ENCODE results near the gene KLHDC1. TPM values are rescaled to one million over a fixed set of nuclear protein-coding genes. Genes with fewer than 3 reads are reported as not detected.
"Not testable (repeated sequence)": the region's sequence is repeated elsewhere in the genome, so short reads cannot be mapped to it uniquely, and the experiment has no call there.

Gene KLHDC1
- 1.9 and 2.1 TPM in 2 replicates for total RNA-seq (2014; rRNA removed)
- 0.72 TPM for polyA plus RNA-seq (2012)

- DNase-seq (ENCODE audit: low read depth): peak; percentile 71
Measured at GRCh38 chr14:49692811-49693734, at the start of gene KLHDC1. Gene KLHDC1, plus strand, starts transcription at chr14:49693120. Its CDS starts 75 bp downstream, at chr14:49693195.

GRCh38 chr14:49653508-49653907 lies 39.4 kb upstream of the KLHDC1 start:
- DNase-seq (ENCODE audit: low read depth): no peak

GRCh38 chr14:49654511-49654910 lies 38.4 kb upstream of the KLHDC1 start:
- no peak for DNase-seq (ENCODE audit: low read depth)

GRCh38 chr14:49657500-49657899 lies 35.4 kb upstream of the KLHDC1 start:
- peak; percentile 59 for DNase-seq (ENCODE audit: low read depth)

DNA sequence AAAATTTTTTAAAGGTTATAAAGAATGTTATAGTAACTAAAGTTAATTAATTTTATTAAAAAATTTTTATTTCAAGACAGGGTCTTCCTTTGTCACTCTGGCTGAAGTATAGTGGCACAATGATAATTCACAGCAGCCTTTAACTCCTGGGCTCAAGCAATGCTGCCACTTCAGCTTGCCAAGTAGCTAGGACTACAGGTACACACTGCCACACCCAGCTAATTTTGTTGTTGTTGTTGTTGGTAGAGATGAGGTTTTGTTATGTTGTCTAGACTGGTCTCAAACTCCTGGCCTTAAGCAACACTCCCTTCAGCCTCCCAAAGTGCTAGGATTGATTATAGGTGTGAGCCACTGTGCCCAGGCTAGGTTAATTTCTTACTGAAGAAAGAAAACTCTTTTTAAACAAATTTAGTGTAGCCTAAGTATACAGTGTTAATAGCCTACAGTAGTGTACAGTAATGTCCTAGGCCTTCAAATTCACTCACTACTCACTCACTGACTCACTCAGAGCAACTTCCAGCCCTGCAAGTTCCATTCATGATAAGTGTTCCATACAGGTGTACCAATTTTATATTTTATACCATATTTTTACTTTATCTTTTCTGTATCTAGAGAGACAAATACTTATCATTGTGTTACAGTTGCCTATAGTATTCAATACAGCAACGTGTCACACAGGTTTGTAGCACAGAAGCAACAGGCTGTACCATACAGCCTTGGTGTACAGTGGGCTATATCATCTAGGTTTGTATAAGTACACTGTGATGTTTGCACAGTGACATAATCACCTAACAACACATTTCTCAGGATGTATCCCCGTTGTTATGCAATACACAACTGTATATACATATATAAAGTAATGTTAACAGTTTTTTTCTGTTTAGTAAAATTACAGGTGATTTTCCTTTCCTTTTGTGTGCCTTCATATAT lies 33.1 kb upstream of the KLHDC1 start:
- no peak for DNase-seq (ENCODE audit: low read depth)

DNA sequence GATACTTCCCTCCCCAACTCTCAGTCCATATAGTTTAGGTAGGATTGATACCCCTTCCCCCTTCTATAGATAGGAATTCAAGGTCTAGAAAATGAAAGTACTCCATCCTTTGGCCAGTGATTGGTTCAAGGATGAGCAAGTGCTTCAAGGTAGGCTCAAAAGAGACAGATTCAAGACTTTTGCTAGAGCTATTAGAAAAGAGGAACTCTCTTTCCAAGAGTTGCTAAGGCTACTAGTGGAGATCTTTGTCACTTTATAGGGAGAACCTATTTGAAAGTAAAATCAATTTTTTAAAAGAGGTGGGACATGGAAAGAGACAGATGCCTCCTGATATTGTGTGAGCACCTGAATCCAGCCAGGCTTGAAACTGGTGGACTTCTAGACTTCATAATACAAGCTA lies 22.4 kb upstream of the KLHDC1 start:
- no peak for DNase-seq (ENCODE audit: low read depth)

DNA sequence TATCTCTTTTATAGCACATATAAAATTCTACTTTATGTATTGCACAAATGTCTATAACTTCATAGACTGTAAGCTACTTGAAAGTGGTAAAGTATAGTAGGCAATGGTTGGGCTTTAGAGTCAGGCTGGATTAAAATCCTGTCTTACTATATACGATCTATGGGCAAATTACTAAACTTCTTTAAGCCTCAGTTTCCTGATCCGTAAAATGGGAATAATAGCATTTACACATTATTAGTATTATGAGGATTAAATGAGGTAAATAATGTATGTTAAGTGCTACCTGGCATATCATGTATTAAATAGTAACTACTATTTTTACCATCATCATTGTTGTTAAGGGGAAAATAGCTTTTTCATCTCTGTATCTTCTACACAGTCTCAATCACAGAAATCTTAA lies 19.3 kb upstream of the KLHDC1 start:
- DNase-seq (ENCODE audit: low read depth): no peak

GRCh38 chr14:49677643-49678042 lies 15.3 kb upstream of the KLHDC1 start:
- DNase-seq (ENCODE audit: low read depth): no peak

- peak; percentile 46 for DNase-seq (ENCODE audit: low read depth)
Measured at GRCh38 chr14:49679271-49679670, 13.6 kb upstream of the KLHDC1 start.

- no peak for DNase-seq (ENCODE audit: low read depth)
Measured at GRCh38 chr14:49686425-49686824, 6.5 kb upstream of the KLHDC1 start.

DNA sequence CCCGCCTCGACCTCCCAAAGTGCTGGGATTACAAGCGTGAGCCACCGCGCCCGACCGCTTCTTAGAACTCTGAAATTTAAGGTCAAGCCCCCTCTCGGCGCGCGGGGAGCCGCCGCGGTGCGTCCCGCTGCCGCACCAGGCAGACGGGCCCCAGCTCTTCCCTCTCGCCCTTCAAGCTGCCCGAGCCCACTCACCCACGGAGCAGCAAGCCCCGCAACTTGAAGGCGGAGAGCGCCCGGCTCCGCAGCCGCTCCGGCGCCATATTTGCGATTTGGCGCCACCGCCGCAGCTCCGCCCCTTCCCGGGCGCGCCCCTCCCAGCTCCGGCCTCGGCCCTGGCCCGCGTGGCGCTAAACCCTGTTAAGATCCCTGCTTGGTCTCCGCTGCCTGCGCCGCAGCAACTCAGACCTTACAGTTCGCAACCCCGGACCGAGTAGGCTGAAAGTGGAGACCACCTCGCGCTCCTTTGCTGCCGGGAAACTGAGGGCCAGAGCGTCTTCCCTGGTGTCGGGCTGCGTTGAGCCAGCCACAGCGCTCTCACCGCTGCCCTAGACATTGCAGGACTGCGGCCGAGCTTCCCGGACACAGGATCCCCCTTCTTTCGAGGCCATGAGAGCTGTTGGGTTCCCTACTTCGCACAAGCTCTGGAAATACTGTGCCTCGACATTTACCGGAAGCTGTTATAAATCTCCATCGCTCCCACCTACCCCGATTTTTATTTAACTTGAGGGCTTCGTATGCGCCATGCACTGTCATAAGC lies 4.8 kb upstream of the KLHDC1 start, which contains the start of gene POLE2:
Gene POLE2 (minus strand): TSS at position 273 of the 759 bp plus-strand sequence. CDS start 11 bp downstream, at position 262.
- DNase-seq (ENCODE audit: low read depth): peak; percentile 66

GRCh38 chr14:49688701-49689030 lies 4.3 kb upstream of the KLHDC1 start:
- DNase-seq (ENCODE audit: low read depth): no peak

DNA sequence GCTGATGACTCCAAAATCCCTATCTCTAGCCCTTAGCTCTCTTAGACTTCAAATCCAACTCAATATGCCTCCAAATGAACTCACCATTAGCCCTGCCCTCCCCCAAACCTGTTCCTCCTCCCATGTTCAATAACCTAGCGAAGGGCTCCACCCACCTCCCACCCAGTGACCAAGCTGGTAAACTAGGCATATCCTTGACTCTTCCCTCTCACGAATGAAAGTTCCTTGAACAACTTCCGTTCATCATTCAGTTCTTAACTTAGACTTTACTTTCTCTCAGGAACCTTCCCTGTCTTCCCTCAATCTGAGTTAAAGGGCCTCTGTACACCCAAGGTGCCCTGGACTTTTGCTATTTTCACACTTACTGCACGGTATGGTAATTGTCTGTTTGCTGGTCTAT lies 1.9 kb upstream of the KLHDC1 start:
- DNase-seq (ENCODE audit: low read depth): no peak

GRCh38 chr14:49692193-49692757 lies 645 bp upstream of the KLHDC1 start:
- DNase-seq (ENCODE audit: low read depth): no peak

DNA sequence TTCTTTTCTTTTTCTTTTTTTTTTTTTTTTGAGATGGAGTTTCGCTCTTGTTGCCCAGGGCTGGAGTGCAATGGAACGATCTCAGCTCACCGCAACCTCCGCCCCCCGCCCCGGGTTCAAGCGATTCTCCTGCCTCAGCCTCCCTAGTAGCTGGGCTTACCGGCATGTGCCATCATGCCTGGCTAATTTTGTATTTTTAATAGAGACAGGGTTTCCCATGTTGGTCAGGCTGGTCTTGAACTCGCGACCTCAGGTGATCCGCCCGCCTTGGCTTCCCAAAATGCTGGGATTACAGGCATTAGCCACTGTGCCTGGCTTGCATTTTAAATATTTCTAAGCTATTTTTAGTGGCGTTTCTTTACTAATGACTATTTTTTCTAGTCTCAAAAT lies 810 bp downstream of the KLHDC1 start:
- not testable (repeated sequence) for DNase-seq (ENCODE audit: low read depth)

DNA sequence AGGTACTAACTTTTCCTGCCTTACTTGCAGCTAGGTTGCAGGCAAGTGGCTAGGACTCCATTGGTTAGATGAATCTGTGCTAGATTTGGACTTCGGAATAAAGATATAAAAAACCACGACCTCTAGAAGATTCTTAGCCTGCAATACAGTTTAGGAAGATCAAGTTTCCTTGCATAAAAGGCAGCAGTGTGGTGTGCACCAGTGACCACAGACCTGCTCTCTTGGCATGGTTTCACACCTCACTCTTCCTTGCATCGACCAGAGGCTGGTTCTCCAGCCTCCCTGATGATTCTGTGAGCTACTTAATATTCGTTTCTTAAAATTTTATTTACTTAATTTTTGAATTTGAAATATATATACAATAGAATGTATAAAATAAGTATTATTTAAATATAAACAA lies 9.8 kb downstream of the KLHDC1 start:
- peak; percentile 12 for DNase-seq (ENCODE audit: low read depth)

DNA sequence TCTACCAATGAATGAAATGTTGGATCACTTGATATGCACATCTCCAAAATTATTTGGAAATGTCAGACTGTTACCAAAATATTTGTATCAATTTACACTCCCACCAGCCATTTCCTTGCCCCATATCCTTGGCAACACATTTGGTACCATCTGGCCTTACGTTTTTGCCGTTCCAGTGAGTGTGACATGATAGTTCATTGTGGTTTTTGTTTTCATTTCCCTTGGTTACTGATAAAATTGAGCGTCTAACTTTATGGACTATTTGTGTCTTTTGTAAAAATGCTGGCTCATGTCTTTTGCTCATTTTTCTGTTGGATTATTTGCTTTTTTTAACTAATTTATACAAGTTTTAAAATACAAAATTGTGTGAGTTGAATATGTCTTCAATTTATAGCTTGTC lies 11.0 kb downstream of the KLHDC1 start:
- DNase-seq (ENCODE audit: low read depth): peak; percentile 15

- DNase-seq (ENCODE audit: low read depth): not testable (repeated sequence)
Measured at GRCh38 chr14:49704471-49704870, 11.6 kb downstream of the KLHDC1 start.

DNA sequence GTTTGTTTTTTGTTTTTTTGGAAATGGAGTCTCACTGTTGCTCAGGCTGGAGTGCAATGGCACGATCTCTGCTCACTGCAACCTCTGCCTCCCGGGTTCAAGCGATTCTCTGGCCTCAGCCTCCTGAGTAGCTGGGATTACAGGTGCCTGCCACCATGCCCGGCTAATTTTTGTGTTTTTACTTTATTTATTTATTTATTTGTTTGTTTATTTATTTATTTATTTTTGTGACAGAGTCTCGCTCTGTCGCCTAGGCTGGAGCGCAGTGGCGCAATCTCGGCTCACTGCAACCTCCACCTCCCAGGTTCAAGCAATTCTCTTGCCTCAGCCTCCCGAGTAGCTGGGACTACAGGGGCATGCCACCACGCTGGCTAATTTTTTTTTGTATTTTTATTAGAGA lies 18.1 kb downstream of the KLHDC1 start:
- DNase-seq (ENCODE audit: low read depth): not testable (repeated sequence)

- DNase-seq (ENCODE audit: low read depth): no peak
Measured at GRCh38 chr14:49720744-49721143, 27.8 kb downstream of the KLHDC1 start.

Data from LHCN-M2 (cell line).